Loucy (cell line): ENCODE results near the gene WDR6.

ENCODE experiments used
- EZH2phosphoT487 ChIP-seq: fragments of 200-600 bp; IDR thresholded peaks from 2 replicates; pipeline ENCODE4 v1.6.1; 2018; ENCODE audit warnings: antibody characterized with exemption, mild to moderate bottlenecking, moderate library complexity, borderline replicate concordance
- TF ChIP-seq, protein P1 (sequence below): fragments of 200-600 bp; sonication (generic); conservative IDR thresholded peaks from 2 replicates; pipeline ENCODE4 v1.5.1; 2014; ENCODE audit warnings: mild to moderate bottlenecking, antibody characterized with exemption, low read length

DNA sequence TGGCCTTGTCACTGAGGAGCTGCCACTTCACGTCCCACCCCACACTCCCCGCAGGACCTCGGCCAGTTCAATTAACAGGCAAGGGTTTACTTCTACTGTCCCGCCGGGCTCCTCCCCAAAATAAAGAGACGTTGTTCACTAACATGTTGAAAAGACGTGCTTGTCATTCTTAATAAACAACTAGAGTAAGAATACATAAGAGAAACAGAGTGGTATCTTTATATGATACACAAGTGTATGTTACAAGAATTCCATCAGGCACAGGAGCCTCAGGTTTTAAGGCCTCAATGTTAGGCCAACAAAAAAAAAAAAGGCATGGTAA, 22.3 kb downstream of the WDR6 start:
- TF ChIP-seq, protein P1, sequence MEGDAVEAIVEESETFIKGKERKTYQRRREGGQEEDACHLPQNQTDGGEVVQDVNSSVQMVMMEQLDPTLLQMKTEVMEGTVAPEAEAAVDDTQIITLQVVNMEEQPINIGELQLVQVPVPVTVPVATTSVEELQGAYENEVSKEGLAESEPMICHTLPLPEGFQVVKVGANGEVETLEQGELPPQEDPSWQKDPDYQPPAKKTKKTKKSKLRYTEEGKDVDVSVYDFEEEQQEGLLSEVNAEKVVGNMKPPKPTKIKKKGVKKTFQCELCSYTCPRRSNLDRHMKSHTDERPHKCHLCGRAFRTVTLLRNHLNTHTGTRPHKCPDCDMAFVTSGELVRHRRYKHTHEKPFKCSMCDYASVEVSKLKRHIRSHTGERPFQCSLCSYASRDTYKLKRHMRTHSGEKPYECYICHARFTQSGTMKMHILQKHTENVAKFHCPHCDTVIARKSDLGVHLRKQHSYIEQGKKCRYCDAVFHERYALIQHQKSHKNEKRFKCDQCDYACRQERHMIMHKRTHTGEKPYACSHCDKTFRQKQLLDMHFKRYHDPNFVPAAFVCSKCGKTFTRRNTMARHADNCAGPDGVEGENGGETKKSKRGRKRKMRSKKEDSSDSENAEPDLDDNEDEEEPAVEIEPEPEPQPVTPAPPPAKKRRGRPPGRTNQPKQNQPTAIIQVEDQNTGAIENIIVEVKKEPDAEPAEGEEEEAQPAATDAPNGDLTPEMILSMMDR, result no peak
- TF ChIP-seq EZH2phosphoT487, result no peak
